Stimulated activated CD8-positive, alpha-beta memory T cell treated with anti-CD3 and anti-CD28 coated beads, Interleukin-4, amount 100 ng/mL, for 48 hours (primary cell): Measurements from ENCODE around the gene CD79B.
"Not testable (repeated sequence)": the region's sequence is repeated elsewhere in the genome, so short reads cannot be mapped to it uniquely, and the experiment has no call there.

ENCODE experiments used
- DNase-seq: peaks from one replicate; pipeline ENCODE4 v3.0.0-alpha.2; 2020

The CD79B gene

GRCh38 chr17:63909586-63909985 is 22.5 kb downstream of the CD79B start:
- not testable (repeated sequence) for DNase-seq

GRCh38 chr17:63907161-63907778 is 24.9 kb downstream of the CD79B start:
- DNase-seq: peak; percentile 46

DNA sequence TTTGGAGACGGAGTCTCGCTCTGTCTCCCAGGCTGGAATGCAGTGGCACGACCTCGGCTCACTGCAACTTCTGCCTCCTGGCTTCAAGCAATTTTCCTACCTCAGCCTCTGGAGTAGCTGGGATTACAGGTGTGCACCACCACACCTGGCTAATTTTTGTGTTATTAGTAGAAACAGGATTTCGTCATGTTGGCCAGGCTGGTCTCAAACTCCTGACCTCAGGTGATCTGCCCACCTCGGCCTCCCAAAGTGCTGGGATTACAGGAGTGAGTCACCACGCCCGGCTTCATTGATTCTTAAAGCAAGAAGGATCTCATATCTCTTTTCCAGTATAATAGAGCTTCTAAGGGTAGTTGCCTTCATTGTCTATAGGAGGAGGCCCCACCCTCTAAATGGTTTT is 27.3 kb downstream of the CD79B start:
- DNase-seq: not testable (repeated sequence)

- DNase-seq: not testable (repeated sequence)
These were observed 28.3 kb downstream of the CD79B start for GRCh38 chr17:63903787-63904201.

DNA sequence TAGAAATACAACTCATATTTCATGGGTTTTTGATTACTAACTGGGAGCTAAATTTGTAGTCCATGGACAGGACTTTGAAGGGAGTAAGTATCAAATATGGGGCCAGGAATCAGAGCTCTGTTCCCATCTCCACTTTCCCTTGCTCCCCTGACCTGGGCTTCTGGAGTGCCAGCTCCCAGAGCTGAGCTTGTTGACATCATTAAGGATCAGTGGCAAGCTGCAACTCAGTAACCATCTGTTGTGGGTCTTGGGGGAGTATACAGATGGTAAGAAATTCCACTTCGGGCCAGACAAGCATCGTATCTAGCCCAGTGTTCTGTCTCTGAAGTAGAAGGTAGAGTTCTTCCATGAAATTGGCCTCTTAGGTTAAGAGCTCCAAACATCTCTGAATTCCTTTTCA is 30.2 kb downstream of the CD79B start:
- not testable (repeated sequence) for DNase-seq

DNA sequence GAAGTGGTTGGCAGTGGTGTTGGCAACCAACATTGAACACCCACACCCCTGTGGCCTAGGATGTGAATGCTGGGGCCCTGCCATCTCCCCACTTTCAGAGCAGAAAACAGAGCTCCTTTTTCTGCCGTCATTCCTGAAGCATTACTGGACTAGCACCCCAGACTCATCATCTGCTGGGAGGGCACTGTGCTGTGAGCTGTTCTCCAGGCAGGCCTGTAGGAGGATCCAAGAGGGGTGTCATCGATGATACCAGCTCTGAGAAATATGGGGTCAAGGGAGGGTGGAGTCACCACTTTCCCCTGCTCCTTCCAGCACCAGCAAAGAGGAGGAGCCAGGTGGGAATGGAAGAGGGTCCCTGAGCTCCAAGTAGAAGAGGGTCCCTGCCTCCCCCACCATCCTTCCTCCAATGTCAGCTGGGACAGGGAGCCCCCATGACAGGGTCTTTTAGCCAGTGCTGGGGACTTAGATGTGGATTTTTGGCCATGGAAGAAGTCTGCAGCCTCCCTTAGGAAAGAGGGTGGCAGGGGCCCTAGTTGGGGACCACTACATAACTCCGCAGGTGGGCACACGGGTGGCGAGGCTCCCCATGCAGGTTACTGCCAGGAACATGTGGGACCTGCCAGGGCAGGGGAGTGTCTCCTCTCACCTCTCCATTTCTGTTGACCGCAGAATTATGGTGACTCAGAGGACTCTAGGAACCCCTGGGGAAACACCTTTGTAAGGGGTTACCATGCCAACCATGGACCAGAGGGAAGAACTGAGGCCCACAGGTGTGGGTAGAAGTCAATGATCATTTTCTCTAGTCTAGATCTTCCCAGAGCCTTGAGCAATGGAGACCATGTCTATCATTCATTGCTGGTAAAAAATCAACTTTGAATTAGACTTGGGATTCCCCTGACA is 33.0 kb downstream of the CD79B start:
- DNase-seq: peak; percentile 41

- DNase-seq: not testable (repeated sequence)
These were observed 35.4 kb downstream of the CD79B start, which contains the start of gene CSH1 for GRCh38 chr17:63896524-63897354. Gene CSH1, minus strand, starts transcription at chr17:63896574. Its CDS starts 63 bp downstream, at chr17:63896511.

DNA sequence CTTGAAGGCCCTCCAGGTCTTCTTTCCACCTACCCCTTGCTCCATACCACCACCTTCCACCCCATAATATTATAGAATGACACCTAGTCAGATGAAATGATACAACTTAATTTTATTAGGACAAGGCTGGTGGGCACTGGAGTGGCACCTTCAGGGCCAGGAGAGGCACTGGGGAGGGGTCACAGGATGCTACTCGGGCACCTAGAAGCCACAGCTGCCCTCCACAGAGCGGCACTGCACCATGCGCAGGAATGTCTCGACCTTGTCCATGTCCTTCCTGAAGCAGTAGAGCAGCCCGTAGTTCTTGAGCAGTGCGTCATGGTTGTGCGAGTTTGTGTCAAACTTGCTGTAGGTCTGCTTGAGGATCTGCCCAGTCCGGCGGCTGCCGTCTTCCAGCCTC is 37.3 kb downstream of the CD79B start:
- DNase-seq: not testable (repeated sequence)

- not testable (repeated sequence) for DNase-seq
These were observed 38.1 kb downstream of the CD79B start for GRCh38 chr17:63894021-63894420.

GRCh38 chr17:63892316-63893037 is 39.7 kb downstream of the CD79B start:
- DNase-seq: not testable (repeated sequence)

DNA sequence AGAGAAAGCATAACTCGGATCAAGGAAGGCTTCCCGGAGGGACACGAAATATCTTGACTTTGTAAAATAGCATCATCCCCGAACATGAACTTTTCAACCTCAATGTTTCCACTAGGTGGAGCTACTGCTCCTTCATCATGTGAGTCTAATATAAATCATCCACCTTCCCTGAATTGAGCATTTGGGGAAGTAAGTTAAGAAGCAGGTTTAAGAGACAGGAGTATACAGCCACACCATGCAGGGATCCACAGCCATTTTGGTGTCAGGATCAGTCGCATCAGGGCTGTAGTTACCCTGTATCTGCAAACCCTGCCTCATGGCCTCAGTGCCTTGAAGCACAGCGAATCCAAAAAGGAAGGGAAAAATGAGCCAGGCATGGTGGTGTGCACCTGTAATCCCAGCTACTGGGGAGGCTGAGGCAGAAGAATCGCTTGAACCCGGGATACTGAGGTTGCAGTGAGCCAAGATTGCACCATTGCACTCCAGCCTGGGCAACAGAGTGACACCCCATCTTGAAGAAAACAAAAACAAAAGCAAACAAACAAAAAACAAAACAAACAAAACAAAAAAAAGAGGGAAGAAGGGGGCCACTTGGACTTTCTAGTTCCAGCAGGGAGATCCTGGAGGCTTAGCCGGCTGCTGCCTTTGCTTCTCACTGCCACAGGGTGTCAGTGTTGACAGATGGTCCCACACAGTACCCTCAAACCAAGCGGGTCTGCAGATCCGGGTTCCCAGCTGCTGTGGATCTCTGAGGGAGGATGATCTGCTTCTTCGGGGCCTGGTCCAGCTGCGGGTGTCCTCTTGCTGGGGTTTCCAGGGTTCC is 42.9 kb downstream of the CD79B start:
- not testable (repeated sequence) for DNase-seq

DNA sequence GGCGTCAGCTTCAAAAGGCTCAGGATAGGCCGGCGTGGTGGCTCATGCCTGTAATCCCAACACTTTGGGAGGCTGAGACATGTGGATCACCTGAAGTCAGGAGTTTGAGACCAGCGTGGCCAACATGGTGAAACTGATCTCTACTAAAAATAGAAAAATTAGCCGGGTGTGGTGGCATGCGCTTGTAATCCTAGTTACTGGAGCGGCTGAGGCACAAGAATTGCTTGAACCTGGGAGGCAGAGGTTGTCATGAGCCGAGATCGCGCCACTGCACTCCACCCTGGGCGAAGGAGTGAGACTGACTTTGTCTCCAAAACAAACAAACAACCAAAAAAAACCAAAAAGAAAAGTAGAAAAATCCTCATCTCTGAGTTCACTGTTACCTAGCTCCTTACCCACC is 47.0 kb downstream of the CD79B start:
- not testable (repeated sequence) for DNase-seq

GRCh38 chr17:63882626-63883126 is 49.5 kb downstream of the CD79B start:
- DNase-seq: not testable (repeated sequence)

- peak; percentile 79 for DNase-seq
These were observed 50.1 kb downstream of the CD79B start, which contains the start of gene GH2 for GRCh38 chr17:63881935-63882601. Gene GH2, minus strand, starts transcription at chr17:63881944. Its CDS starts 143 bp downstream, at chr17:63881801.

- not testable (repeated sequence) for DNase-seq
These were observed 50.8 kb downstream of the CD79B start for GRCh38 chr17:63881337-63881736.

DNA sequence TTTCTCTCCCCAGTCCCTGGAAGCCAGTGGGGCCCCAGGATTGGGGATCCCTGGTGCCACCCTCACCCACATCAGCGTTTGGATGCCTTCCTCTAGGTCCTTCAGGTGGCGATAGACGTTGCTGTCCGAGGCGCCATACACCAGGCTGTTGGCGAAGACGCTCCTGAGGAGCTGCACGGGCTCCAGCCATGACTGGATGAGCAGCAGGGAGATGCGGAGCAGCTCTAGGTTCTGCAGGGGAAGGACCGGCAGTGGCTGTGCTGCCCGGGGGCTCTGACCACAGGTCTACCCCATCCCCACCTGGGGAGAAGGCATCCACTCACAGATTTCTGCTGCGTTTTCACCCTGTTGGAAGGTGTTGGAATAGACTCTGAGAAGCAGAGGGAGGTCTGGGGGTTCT is 51.4 kb downstream of the CD79B start:
- no peak for DNase-seq
